ENCODE data around the gene TTLL3. TPM values are rescaled to one million over a fixed set of nuclear protein-coding genes. Genes with fewer than 3 reads are reported as not detected.
"Not testable (repeated sequence)": the region's sequence is repeated elsewhere in the genome, so short reads cannot be mapped to it uniquely, and the experiment has no call there.

Gene TTLL3
- total RNA-seq, 1 donor from 2014 or later = 29.8 TPM

DNA sequence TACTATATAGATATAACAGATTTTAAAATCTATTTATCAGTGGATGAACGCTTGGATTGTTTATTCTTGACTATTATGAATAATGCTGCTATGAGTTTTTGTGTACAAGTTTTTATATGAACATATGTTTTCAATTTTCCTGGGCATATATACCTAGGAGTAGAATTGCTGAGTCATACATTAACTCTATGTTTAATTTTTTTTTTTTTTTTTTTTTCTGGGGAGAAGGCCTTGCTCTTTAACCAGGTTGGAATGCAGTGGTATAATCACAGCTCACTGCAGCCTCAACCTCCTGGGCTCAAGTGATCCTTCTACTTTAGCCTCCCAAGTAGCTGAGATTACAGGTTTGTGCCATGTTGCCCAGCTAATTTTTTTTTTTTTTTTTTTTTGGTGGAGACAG, 60.9 kb downstream of the TTLL3 start:
- Histone ChIP-seq H4K20me1 (ENCODE audit: insufficient read depth, low read length) (no peaks in the 10 kb centered on the region), H3K27me3 (ENCODE audit: insufficient read depth, low read length) (no peaks in the 10 kb centered on the region), H3K27ac (ENCODE audit: low read depth, low read length) (no peak overlapping the region), H3K36me3 (ENCODE audit: insufficient read depth, low read length) (no peaks in the 10 kb centered on the region), H3K79me2 (ENCODE audit: insufficient read depth, low read length) (no peaks in the 10 kb centered on the region), H3K4me1 (ENCODE audit: insufficient read depth, low read length) (peaks cover 8% of the 10 kb centered on the region), H3K9ac (ENCODE audit: low read length) (no peak overlapping the region), H3K4me2 (ENCODE audit: low read length) (no peak overlapping the region), H2AFZ (ENCODE audit: low read depth, low read length) (no peak overlapping the region), H3K9me3 (ENCODE audit: insufficient read depth, low read depth, low read length) (no peaks in the 10 kb centered on the region), H3K4me3 (ENCODE audit: insufficient read depth, low read depth, low read length) (no peak overlapping the region)
- Mint-ChIP-seq H3K27ac (ENCODE audit: unreplicated experiment) (no peak overlapping the region), H3K9me3 (ENCODE audit: unreplicated experiment) (no peaks in the 10 kb centered on the region), H3K4me3 (ENCODE audit: unreplicated experiment) (no peak overlapping the region), H3K27me3 (ENCODE audit: low read depth, unreplicated experiment) (peaks cover 3% of the 10 kb centered on the region), H3K36me3 (ENCODE audit: low read depth, unreplicated experiment) (no peaks in the 10 kb centered on the region), H3K4me1 (ENCODE audit: low read depth, unreplicated experiment) (no peaks in the 10 kb centered on the region)
- no peak for FAIRE-seq
- TF ChIP-seq EZH2 (IDR thresholded peaks at IDR 0.05; ENCODE audit: insufficient read depth, low read length) (no peak), CTCF (IDR thresholded peaks at IDR 0.05; ENCODE audit: insufficient read depth, low read depth, low read length) (no peak)
- DNase-seq (ENCODE audit: low read depth) = peak; percentile 58

DNA sequence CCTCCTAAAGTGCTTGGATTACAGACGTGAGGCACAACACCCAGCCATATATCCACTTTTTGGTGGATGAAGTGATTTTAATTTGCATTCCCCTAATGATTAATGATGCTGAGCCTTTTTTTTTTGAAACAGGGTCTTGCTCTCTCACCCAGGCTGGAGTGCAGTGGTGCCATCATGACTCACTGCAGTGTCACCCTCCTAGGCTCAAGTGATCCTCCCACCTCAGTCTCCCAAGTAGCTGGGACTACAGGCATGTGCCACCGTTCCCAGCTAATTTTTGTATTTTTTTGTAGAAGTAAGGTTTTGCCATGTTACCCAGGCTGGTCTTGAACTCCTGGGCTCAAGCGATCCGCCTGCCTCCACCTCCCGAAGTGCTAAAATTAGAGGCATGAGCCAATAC, 62.0 kb downstream of the TTLL3 start:
- H3K79me2 ChIP-seq (ENCODE audit: insufficient read depth, low read length); FAIRE-seq; H3K4me3 Mint-ChIP-seq (ENCODE audit: unreplicated experiment); H3K36me3 ChIP-seq (ENCODE audit: insufficient read depth, low read length); H3K4me2 ChIP-seq (ENCODE audit: low read length); H3K4me3 ChIP-seq (ENCODE audit: insufficient read depth, low read depth, low read length); H2AFZ ChIP-seq (ENCODE audit: low read depth, low read length); H3K27ac ChIP-seq (ENCODE audit: low read depth, low read length); DNase-seq (ENCODE audit: low read depth); H3K4me1 ChIP-seq (ENCODE audit: insufficient read depth, low read length); H3K27ac Mint-ChIP-seq (ENCODE audit: unreplicated experiment); H3K9me3 ChIP-seq (ENCODE audit: insufficient read depth, low read depth, low read length); H4K20me1 ChIP-seq (ENCODE audit: insufficient read depth, low read length); H3K36me3 Mint-ChIP-seq (ENCODE audit: low read depth, unreplicated experiment); H3K27me3 Mint-ChIP-seq (ENCODE audit: low read depth, unreplicated experiment); H3K9ac ChIP-seq (ENCODE audit: low read length); H3K27me3 ChIP-seq (ENCODE audit: insufficient read depth, low read length); H3K9me3 Mint-ChIP-seq (ENCODE audit: unreplicated experiment); H3K4me1 Mint-ChIP-seq (ENCODE audit: low read depth, unreplicated experiment): not testable (repeated sequence)

GRCh38 chr3:9875448-9875847, 65.4 kb downstream of the TTLL3 start:
- H3K27me3 ChIP-seq (ENCODE audit: insufficient read depth, low read length) = no peaks in the 10 kb centered on the region
- Mint-ChIP-seq H3K4me1 (ENCODE audit: low read depth, unreplicated experiment) (no peaks in the 10 kb centered on the region), H3K27me3 (ENCODE audit: low read depth, unreplicated experiment) (peaks cover 5% of the 10 kb centered on the region), H3K9me3 (ENCODE audit: unreplicated experiment) (no peaks in the 10 kb centered on the region), H3K27ac (ENCODE audit: unreplicated experiment) (no peak overlapping the region), H3K36me3 (ENCODE audit: low read depth, unreplicated experiment) (no peaks in the 10 kb centered on the region), H3K4me3 (ENCODE audit: unreplicated experiment) (no peak overlapping the region)
- no peak overlapping the region for H3K9ac ChIP-seq (ENCODE audit: low read length)
- no peaks in the 10 kb centered on the region for H3K9me3 ChIP-seq (ENCODE audit: insufficient read depth, low read depth, low read length)
- H3K4me3 ChIP-seq (ENCODE audit: insufficient read depth, low read depth, low read length) = no peak overlapping the region
- no peaks in the 10 kb centered on the region for H3K36me3 ChIP-seq (ENCODE audit: insufficient read depth, low read length)
- H3K79me2 ChIP-seq (ENCODE audit: insufficient read depth, low read length) = no peaks in the 10 kb centered on the region
- no peak overlapping the region for H2AFZ ChIP-seq (ENCODE audit: low read depth, low read length)
- H3K27ac ChIP-seq (ENCODE audit: low read depth, low read length) = no peak overlapping the region
- H4K20me1 ChIP-seq (ENCODE audit: insufficient read depth, low read length) = no peaks in the 10 kb centered on the region
- FAIRE-seq = no peak
- peaks cover 8% of the 10 kb centered on the region for H3K4me1 ChIP-seq (ENCODE audit: insufficient read depth, low read length)
- no peak for TF ChIP-seq CTCF (IDR thresholded peaks at IDR 0.05; ENCODE audit: insufficient read depth, low read depth, low read length)
- no peak for TF ChIP-seq EZH2 (IDR thresholded peaks at IDR 0.05; ENCODE audit: insufficient read depth, low read length)
- no peak overlapping the region for H3K4me2 ChIP-seq (ENCODE audit: low read length)
- DNase-seq (ENCODE audit: low read depth) = no peak

DNA sequence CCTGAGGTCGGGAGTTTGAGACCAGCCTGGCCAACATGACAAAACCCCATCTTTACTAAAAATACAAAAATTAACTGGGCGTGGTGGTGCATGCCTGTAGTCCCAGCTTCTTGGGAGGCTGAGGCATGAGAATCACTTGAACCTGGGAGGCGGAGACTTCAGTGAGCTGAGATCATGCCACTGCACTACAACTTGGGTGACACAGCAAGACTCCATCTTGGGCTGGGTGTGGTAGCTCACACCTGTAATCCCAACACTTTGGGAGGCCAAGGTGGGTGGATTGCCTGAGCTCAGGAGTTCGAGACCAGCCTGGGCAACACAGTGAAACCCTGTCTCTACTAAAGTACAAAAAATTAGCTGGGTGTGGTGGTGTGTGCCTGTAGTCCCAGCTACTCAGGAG, 66.2 kb downstream of the TTLL3 start:
- not testable (repeated sequence) for H4K20me1 ChIP-seq (ENCODE audit: insufficient read depth, low read length); H3K36me3 Mint-ChIP-seq (ENCODE audit: low read depth, unreplicated experiment); H3K9me3 ChIP-seq (ENCODE audit: insufficient read depth, low read depth, low read length); H3K4me2 ChIP-seq (ENCODE audit: low read length); H3K27me3 ChIP-seq (ENCODE audit: insufficient read depth, low read length); H3K4me3 ChIP-seq (ENCODE audit: insufficient read depth, low read depth, low read length); H3K36me3 ChIP-seq (ENCODE audit: insufficient read depth, low read length); DNase-seq (ENCODE audit: low read depth); FAIRE-seq; H3K79me2 ChIP-seq (ENCODE audit: insufficient read depth, low read length); H3K27ac Mint-ChIP-seq (ENCODE audit: unreplicated experiment); H3K27ac ChIP-seq (ENCODE audit: low read depth, low read length); H3K27me3 Mint-ChIP-seq (ENCODE audit: low read depth, unreplicated experiment); H3K9ac ChIP-seq (ENCODE audit: low read length); H2AFZ ChIP-seq (ENCODE audit: low read depth, low read length); H3K9me3 Mint-ChIP-seq (ENCODE audit: unreplicated experiment); H3K4me1 Mint-ChIP-seq (ENCODE audit: low read depth, unreplicated experiment); H3K4me1 ChIP-seq (ENCODE audit: insufficient read depth, low read length); H3K4me3 Mint-ChIP-seq (ENCODE audit: unreplicated experiment)

All from astrocyte (in vitro differentiated cells and primary cell).